ENCODE results near the gene UBAP1L. TPM values are rescaled to one million over a fixed set of nuclear protein-coding genes. Genes with fewer than 3 reads are reported as not detected.

The UBAP1L gene
- total and polyA plus RNA-seq, 8 donors: 1.5 to 11.4 (median 2.6) TPM

DNA sequence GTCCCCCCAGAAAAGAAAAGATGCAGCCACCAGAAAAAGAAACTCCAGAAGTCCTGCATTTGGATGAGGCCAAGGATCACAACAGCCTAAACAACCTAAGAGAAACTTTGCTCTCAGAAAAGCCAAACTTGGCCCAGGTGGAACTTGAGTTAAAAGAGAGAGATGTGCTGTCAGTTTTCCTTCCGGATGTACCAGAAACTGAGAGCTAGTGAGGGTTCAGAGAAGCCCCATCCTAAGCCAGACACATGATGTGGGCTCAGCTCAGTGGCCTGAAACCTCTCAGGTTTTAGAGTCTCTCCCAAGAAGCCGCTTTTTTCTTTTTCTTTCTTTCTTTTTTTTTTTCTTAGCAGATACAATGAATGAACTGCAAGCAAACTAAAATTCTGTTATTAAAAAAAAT, 62.0 kb downstream of the UBAP1L start:
- Histone ChIP-seq H3K27ac (no peak overlapping the region), H3K9me3 (no peaks in the 10 kb centered on the region), H3K36me3 (no peaks in the 10 kb centered on the region), H3K27me3 (no peaks in the 10 kb centered on the region), H3K4me1 (no peaks in the 10 kb centered on the region), H3K4me3 (no peak overlapping the region)
- 79 to 80% methylated on average over 2 of the region's 2 CpGs for WGBS, 2 donors
- ATAC-seq (no peak), FAIRE-seq (no peak), DNase-seq (no peak)
- intact Hi-C loops (cut with DNase I): loop anchor here in 1 of 3 donors (10.0 kb wide), 1 partner anchor 222 kb away; no protein-coding TSS in a partner anchor
- TF ChIP-seq, protein P1, sequence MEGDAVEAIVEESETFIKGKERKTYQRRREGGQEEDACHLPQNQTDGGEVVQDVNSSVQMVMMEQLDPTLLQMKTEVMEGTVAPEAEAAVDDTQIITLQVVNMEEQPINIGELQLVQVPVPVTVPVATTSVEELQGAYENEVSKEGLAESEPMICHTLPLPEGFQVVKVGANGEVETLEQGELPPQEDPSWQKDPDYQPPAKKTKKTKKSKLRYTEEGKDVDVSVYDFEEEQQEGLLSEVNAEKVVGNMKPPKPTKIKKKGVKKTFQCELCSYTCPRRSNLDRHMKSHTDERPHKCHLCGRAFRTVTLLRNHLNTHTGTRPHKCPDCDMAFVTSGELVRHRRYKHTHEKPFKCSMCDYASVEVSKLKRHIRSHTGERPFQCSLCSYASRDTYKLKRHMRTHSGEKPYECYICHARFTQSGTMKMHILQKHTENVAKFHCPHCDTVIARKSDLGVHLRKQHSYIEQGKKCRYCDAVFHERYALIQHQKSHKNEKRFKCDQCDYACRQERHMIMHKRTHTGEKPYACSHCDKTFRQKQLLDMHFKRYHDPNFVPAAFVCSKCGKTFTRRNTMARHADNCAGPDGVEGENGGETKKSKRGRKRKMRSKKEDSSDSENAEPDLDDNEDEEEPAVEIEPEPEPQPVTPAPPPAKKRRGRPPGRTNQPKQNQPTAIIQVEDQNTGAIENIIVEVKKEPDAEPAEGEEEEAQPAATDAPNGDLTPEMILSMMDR (IDR thresholded peaks at IDR 0.05): no peak

DNA sequence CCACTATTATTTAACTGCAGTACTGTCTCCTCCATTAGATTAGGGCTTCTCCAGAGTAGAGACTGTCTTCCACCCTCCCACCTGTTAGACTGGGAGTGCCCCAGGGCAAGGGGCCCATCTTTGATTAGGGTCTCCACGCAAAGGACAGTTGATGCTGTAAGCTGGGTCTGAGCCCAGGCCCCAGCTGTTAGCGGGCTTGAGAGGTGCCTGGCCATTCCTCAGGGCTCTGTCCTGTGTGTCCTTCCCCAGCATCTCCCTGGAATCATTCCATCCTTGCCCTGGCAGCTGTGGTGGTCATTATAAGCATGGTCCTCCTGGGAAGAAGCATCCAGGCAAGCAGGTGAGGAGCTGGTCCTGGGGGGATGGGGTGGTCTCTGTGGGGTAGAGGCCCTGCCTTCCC, 63.7 kb downstream of the UBAP1L start:
- FAIRE-seq (no peak), DNase-seq (no peak), ATAC-seq (no peak)
- 64 to 65% methylated on average over 2 of the region's 2 CpGs for WGBS, 2 donors
- Histone ChIP-seq H3K36me3 (no peaks in the 10 kb centered on the region), H3K27me3 (no peaks in the 10 kb centered on the region), H3K4me3 (no peak overlapping the region), H3K4me1 (no peaks in the 10 kb centered on the region), H3K9me3 (no peaks in the 10 kb centered on the region), H3K27ac (no peak overlapping the region)
- TF ChIP-seq, protein P1 (IDR thresholded peaks at IDR 0.05): no peak
- intact Hi-C loops (cut with DNase I): loop anchor here in 1 of 3 donors (10.0 kb wide), 1 partner anchor 224 kb away; no protein-coding TSS in a partner anchor

DNA sequence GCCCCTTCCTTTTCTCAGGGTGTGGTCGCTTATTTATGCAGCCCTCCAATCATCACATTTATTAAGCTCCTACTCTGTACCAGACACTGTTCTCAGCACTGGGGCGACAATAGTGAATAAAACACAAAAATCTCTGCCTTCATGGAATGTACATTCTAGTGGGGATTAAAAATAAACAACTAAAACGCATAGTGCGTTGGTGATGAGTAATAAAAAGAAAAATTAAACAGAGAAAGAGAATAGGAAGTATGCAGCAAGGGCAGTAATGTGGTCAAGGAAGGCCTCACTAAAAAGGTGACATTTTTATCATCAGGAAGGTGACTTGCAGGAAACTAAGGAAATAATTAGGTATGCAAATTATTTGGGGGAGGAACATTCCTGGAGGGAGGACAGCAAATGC, 64.7 kb downstream of the UBAP1L start:
- no peak overlapping the region for H3K27ac ChIP-seq
- DNase-seq (no peak), FAIRE-seq (no peak), ATAC-seq (no peak)
- no peaks in the 10 kb centered on the region for H3K4me1 ChIP-seq
- TF ChIP-seq, protein P1 (IDR thresholded peaks at IDR 0.05): no peak
- no peaks in the 10 kb centered on the region for H3K27me3 ChIP-seq
- intact Hi-C loops (cut with DNase I): loop anchor here in 1 of 3 donors (10.0 kb wide), 1 partner anchor 225 kb away; no protein-coding TSS in a partner anchor
- no peaks in the 10 kb centered on the region for H3K36me3 ChIP-seq
- H3K9me3 ChIP-seq: no peaks in the 10 kb centered on the region
- no peak overlapping the region for H3K4me3 ChIP-seq
- WGBS, 2 donors: 57 to 70% methylated on average over 4 of the region's 4 CpGs

DNA sequence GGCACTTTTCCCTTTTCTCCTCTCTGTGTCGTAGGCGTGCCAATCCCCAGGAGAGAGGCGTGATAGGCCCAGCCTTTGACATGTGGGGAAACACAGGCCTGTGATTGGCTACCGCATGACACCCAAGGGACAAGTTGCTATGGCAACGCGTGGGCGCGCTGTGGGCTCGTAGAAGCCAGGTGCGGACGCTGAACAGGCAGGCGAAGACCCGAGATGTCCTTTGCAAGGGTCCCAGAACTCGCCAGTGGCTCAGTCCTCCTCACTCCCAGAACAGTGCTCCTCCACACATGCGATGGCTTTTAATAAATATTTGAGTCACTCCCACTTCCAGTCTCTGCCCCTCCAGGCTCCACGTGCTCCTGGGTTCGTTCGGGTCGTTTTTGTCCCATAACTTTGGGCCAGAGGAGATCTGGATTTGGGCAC, 65.6 kb downstream of the UBAP1L start:
- 1 to 2% methylated on average over 19 of the region's 19 CpGs for WGBS, 2 donors
- no peak overlapping the region for H3K27ac ChIP-seq
- FAIRE-seq: no peak
- TF ChIP-seq, protein P1 (IDR thresholded peaks at IDR 0.05): no peak
- intact Hi-C loops (cut with DNase I): no loop called here
- peak overlapping the region in 2 of 4 donors; percentile 13 to 41 for H3K4me3 ChIP-seq
- H3K9me3 ChIP-seq: no peaks in the 10 kb centered on the region
- peaks cover 0 to 2% (median 0%) of the 10 kb centered on the region in 3 donors for H3K4me1 ChIP-seq
- H3K36me3 ChIP-seq: no peaks in the 10 kb centered on the region
- peak; percentile 96 to 98 (median 98) for ATAC-seq
- DNase-seq: peak; percentile 84 to 94 (median 89)
- H3K27me3 ChIP-seq: no peaks in the 10 kb centered on the region

DNA sequence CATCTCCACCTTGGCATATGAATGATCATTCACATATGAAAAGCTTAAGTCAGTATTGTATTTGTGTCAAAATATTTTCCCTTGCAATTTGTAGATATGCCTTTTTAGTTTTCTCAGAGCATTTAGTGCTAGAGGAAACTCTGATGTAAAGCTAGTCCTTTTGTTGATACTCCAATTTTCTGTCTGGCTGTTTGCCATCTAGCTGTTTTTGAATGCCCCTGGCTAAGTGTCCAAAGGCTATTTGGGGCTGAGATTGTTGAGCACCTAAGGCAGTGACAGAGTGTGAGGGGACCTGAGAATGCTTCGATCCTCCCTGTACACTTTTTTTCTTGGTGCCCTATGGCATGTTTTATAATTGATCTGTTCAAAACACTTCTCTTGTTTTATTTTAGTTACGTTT, 66.8 kb downstream of the UBAP1L start:
- no peak for FAIRE-seq
- 70 to 75% methylated on average over 2 of the region's 2 CpGs for WGBS, 2 donors
- no peak for DNase-seq
- Histone ChIP-seq H3K27me3 (no peaks in the 10 kb centered on the region), H3K9me3 (no peaks in the 10 kb centered on the region), H3K27ac (no peak overlapping the region), H3K4me3 (no peak overlapping the region), H3K36me3 (no peaks in the 10 kb centered on the region), H3K4me1 (peaks cover 0 to 2% (median 0%) of the 10 kb centered on the region in 3 donors)
- TF ChIP-seq, protein P1 (IDR thresholded peaks at IDR 0.05): no peak
- no peak for ATAC-seq
- intact Hi-C loops (cut with DNase I): no loop called here
